ENCODE measurements around the gene SPATA31D3.

DNA sequence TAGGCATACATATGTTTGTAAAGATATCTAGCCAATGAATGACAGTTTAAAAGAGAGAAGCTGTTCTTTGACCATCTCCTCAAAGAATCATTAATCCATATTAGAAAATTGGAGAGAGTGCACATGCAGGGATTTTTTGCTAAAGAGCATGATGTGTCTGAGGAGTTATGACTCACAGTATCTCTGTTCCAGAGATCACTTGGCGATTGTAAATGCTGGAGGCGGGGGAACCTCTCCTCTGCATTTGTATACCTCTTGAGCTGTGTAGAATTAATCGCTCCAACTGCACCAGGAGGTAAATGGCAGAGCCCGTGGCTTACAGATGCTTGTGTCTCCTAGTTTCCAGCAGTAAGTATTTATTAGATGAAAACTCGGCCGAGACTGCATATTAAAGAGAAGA is 41.6 kb downstream of the SPATA31D3 start:
- TF ChIP-seq NR3C1 (CRISPR knock-in tag; IDR thresholded peaks at IDR 0.05) (no peak), ZBTB3 (CRISPR knock-in tag; IDR thresholded peaks at IDR 0.05; ENCODE audit: borderline replicate concordance, low read depth) (no peak), ZNF616 (CRISPR knock-in tag; IDR thresholded peaks at IDR 0.05; ENCODE audit: low read depth) (no peak), EP300 (IDR thresholded peaks at IDR 0.05; ENCODE audit: low read depth in 2 of 2, low read length in 2 of 2) (no peak), EP300 (CRISPR knock-in tag; IDR thresholded peaks at IDR 0.05; ENCODE audit: borderline replicate concordance) (no peak)
- TF ChIP-seq, protein P1, sequence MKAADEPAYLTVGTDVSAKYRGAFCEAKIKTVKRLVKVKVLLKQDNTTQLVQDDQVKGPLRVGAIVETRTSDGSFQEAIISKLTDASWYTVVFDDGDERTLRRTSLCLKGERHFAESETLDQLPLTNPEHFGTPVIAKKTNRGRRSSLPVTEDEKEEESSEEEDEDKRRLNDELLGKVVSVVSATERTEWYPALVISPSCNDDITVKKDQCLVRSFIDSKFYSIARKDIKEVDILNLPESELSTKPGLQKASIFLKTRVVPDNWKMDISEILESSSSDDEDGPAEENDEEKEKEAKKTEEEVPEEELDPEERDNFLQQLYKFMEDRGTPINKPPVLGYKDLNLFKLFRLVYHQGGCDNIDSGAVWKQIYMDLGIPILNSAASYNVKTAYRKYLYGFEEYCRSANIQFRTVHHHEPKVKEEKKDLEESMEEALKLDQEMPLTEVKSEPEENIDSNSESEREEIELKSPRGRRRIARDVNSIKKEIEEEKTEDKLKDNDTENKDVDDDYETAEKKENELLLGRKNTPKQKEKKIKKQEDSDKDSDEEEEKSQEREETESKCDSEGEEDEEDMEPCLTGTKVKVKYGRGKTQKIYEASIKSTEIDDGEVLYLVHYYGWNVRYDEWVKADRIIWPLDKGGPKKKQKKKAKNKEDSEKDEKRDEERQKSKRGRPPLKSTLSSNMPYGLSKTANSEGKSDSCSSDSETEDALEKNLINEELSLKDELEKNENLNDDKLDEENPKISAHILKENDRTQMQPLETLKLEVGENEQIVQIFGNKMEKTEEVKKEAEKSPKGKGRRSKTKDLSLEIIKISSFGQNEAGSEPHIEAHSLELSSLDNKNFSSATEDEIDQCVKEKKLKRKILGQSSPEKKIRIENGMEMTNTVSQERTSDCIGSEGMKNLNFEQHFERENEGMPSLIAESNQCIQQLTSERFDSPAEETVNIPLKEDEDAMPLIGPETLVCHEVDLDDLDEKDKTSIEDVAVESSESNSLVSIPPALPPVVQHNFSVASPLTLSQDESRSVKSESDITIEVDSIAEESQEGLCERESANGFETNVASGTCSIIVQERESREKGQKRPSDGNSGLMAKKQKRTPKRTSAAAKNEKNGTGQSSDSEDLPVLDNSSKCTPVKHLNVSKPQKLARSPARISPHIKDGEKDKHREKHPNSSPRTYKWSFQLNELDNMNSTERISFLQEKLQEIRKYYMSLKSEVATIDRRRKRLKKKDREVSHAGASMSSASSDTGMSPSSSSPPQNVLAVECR (CRISPR knock-in tag; IDR thresholded peaks at IDR 0.05; ENCODE audit: borderline replicate concordance): no peak
- TF ChIP-seq, protein P2, sequence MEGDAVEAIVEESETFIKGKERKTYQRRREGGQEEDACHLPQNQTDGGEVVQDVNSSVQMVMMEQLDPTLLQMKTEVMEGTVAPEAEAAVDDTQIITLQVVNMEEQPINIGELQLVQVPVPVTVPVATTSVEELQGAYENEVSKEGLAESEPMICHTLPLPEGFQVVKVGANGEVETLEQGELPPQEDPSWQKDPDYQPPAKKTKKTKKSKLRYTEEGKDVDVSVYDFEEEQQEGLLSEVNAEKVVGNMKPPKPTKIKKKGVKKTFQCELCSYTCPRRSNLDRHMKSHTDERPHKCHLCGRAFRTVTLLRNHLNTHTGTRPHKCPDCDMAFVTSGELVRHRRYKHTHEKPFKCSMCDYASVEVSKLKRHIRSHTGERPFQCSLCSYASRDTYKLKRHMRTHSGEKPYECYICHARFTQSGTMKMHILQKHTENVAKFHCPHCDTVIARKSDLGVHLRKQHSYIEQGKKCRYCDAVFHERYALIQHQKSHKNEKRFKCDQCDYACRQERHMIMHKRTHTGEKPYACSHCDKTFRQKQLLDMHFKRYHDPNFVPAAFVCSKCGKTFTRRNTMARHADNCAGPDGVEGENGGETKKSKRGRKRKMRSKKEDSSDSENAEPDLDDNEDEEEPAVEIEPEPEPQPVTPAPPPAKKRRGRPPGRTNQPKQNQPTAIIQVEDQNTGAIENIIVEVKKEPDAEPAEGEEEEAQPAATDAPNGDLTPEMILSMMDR (CRISPR knock-in tag; IDR thresholded peaks at IDR 0.05): no peak
